Measurements from ENCODE around the gene MEIOC.
"Not testable (repeated sequence)": the region's sequence is repeated elsewhere in the genome, so short reads cannot be mapped to it uniquely, and the experiment has no call there.

DNA sequence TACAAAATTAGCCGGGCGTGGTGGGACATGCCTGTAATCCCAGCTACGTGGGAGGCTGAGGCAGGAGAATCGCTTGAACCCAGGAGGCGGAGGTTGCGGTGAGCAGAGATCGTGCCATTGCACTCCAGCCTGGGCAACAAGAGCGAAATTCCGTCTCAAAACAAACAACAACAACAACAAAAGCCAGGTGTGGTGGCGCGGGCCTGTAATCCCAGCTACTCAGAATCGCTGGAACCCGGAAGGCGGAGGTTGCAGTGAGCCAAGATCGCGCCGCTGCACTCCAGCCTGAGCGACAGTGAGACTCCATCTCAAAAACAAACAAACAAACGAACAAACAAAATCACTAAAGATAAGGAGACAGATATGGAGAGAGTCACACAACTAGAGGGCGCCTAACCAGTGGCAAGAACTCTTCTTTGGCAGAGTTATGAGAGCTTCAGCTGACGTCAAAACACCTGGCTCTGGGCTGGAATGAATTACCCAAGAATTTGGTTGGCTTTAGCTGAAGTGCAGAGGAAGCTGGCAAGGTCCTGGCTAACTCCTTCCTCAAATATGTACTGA is 34.6 kb downstream of the MEIOC start:
- TF ChIP-seq, protein P1, sequence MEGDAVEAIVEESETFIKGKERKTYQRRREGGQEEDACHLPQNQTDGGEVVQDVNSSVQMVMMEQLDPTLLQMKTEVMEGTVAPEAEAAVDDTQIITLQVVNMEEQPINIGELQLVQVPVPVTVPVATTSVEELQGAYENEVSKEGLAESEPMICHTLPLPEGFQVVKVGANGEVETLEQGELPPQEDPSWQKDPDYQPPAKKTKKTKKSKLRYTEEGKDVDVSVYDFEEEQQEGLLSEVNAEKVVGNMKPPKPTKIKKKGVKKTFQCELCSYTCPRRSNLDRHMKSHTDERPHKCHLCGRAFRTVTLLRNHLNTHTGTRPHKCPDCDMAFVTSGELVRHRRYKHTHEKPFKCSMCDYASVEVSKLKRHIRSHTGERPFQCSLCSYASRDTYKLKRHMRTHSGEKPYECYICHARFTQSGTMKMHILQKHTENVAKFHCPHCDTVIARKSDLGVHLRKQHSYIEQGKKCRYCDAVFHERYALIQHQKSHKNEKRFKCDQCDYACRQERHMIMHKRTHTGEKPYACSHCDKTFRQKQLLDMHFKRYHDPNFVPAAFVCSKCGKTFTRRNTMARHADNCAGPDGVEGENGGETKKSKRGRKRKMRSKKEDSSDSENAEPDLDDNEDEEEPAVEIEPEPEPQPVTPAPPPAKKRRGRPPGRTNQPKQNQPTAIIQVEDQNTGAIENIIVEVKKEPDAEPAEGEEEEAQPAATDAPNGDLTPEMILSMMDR (IDR thresholded peaks at IDR 0.05), result not testable (repeated sequence)
- TF ChIP-seq POLR2A (IDR thresholded peaks at IDR 0.05), result not testable (repeated sequence)

All from lower leg skin (tissue), 3 donors.